Smooth muscle cell (in vitro differentiated cells): ENCODE data around the gene PRND. TPM values are rescaled to one million over a fixed set of nuclear protein-coding genes. Genes with fewer than 3 reads are reported as not detected.

Experiments used
- DNase-seq: peaks from one replicate; lab custom pipeline; 2025; ENCODE audit not compliant: unreplicated experiment; lab: John Stamatoyannopoulos, UW
- H2AFZ ChIP-seq: fragments of 200-600 bp; sonication (generic); 2 replicates; pipeline ENCODE4 v1.6.0; 2016; ENCODE audit warnings: antibody characterized with exemption, low read depth, mild to moderate bottlenecking
- H3F3A ChIP-seq: fragments of 200-600 bp; sonication (generic); 2 replicates; pipeline ENCODE4 v1.6.0; 2017; ENCODE audit warnings: antibody characterized with exemption, low read depth
- H3K27ac ChIP-seq: fragments of 200-600 bp; sonication (generic); 2 replicates; pipeline ENCODE4 v1.5.1; 2016; ENCODE audit warnings: low read depth, mild to moderate bottlenecking
- H3K27me3 ChIP-seq: fragments of 200-600 bp; sonication (generic); 2 replicates; pipeline ENCODE4 v1.6.1; 2016; ENCODE audit warnings: low read depth, mild to moderate bottlenecking
- H3K36me3 ChIP-seq: fragments of 200-600 bp; sonication (generic); 2 replicates; pipeline ENCODE4 v1.5.1; 2016; ENCODE audit warnings: low read depth
- H3K4me1 ChIP-seq: fragments of 200-600 bp; sonication (generic); 2 replicates; pipeline ENCODE4 v1.5.1; 2016; ENCODE audit warnings: low read depth
- H3K4me2 ChIP-seq: fragments of 200-600 bp; sonication (generic); 2 replicates; pipeline ENCODE4 v1.6.0; 2016; ENCODE audit warnings: mild to moderate bottlenecking
- H3K4me3 ChIP-seq: fragments of 200-600 bp; sonication (generic); 2 replicates; pipeline ENCODE4 v1.5.1; 2016; ENCODE audit warnings: mild to moderate bottlenecking
- H3K79me2 ChIP-seq: fragments of 200-600 bp; sonication (generic); 2 replicates; pipeline ENCODE4 v1.6.0; 2016; ENCODE audit warnings: low read depth, mild to moderate bottlenecking
- H3K9ac ChIP-seq: fragments of 200-600 bp; sonication (generic); 2 replicates; pipeline ENCODE4 v1.6.0; 2016; ENCODE audit warnings: low read depth
- H3K9me3 ChIP-seq: fragments of 200-600 bp; sonication (generic); replicated peaks from 2 replicates; pipeline ENCODE4 v1.5.1; 2016; ENCODE audit warnings: low read depth
- H4K20me1 ChIP-seq: fragments of 200-600 bp; sonication (generic); 2 replicates; pipeline ENCODE4 v1.6.0; 2016; ENCODE audit warnings: low read depth
- WGBS: methylation state at CpG from one replicate; pipeline ENCODE4 v1.1.7; 2016; ENCODE audit warnings: low lambda C conversion rate; 5-methylcytosine and 5-hydroxymethylcytosine counted together
- polyA plus RNA-seq: library from polyadenylated mRNA; unstranded; fragments of >200 nt; fragmentation: Nextera tagmentation; extraction: Ambion mirVana; gene quantifications from 2 replicates; pipeline ENCODE4 v1.2.1, GENCODE V29; 2016
- total RNA-seq: library from RNA; depleted of rRNA; stranded (reverse); fragments of >200 nt; gene quantifications from 2 replicates; pipeline ENCODE4 v1.2.3, GENCODE V29; 2014
- TF ChIP-seq, protein P1 (sequence below): fragments of 200-600 bp; sonication (generic); IDR thresholded peaks from 2 replicates; pipeline ENCODE4 v1.5.1; 2017; ENCODE audit warnings: borderline replicate concordance, mild to moderate bottlenecking, antibody characterized with exemption; ENCODE audit not compliant: insufficient read depth, poor library complexity, severe bottlenecking

PRND gene
- total and polyA plus RNA-seq, 2 experiments from 2014 or later: not detected

DNA sequence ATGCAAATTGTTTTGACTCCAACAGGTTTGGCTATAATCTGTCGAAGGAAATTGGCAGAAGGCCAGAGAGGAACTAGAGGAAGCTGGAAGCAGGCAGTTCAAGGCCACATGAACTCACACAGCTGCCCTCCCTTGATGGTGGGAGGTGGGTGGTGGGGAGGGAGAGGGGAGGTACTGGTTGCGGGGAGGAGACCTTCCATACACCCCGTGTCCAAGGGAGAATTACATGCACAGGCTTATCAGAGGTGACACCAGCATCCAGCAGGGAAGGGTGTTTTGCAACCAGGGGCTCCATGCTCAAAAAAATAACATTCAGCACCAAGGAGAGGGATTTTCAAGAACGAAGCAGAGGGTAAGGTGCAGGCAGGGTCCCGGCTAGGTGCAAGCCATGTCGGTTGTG is 9.1 kb downstream of the PRND start:
- TF ChIP-seq, protein P1, sequence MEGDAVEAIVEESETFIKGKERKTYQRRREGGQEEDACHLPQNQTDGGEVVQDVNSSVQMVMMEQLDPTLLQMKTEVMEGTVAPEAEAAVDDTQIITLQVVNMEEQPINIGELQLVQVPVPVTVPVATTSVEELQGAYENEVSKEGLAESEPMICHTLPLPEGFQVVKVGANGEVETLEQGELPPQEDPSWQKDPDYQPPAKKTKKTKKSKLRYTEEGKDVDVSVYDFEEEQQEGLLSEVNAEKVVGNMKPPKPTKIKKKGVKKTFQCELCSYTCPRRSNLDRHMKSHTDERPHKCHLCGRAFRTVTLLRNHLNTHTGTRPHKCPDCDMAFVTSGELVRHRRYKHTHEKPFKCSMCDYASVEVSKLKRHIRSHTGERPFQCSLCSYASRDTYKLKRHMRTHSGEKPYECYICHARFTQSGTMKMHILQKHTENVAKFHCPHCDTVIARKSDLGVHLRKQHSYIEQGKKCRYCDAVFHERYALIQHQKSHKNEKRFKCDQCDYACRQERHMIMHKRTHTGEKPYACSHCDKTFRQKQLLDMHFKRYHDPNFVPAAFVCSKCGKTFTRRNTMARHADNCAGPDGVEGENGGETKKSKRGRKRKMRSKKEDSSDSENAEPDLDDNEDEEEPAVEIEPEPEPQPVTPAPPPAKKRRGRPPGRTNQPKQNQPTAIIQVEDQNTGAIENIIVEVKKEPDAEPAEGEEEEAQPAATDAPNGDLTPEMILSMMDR: no peak
- WGBS: 45% methylated on average over 6 of the region's 6 CpGs
- no peak overlapping the region for H3K4me2 ChIP-seq
- no peaks in the 10 kb centered on the region for H4K20me1 ChIP-seq
- H3K9ac ChIP-seq: no peak overlapping the region
- no peak for DNase-seq
- H3K4me3 ChIP-seq: no peak overlapping the region
- no peak overlapping the region for H2AFZ ChIP-seq
- H3K27ac ChIP-seq: no peak overlapping the region
- no peaks in the 10 kb centered on the region for H3F3A ChIP-seq
- no peaks in the 10 kb centered on the region for H3K4me1 ChIP-seq
- H3K27me3 ChIP-seq: peaks cover 38% of the 10 kb centered on the region
- no peaks in the 10 kb centered on the region for H3K79me2 ChIP-seq
- no peaks in the 10 kb centered on the region for H3K9me3 ChIP-seq
- H3K36me3 ChIP-seq: no peaks in the 10 kb centered on the region

DNA sequence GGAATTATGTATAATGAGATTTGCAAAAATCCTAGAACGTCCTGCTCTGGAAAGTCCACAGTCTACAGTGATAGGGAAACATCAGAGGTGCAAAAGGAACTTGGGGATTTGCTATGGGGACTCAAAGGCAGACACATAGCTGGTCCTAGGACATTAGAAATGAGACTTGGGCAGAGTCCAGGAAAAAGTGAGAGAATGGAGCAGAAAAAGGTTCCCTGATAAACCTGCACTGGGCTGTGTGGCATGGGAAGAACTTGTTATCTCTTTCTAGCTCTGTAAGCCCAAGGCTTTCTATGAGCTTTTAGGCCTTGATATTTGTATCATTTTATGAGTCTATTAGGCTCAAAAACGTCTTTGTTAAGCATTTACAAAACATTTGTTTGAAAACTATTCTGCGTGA is 15.2 kb downstream of the PRND start:
- H2AFZ ChIP-seq: no peak overlapping the region
- H3K4me1 ChIP-seq: no peaks in the 10 kb centered on the region
- H3K27me3 ChIP-seq: peaks cover 26% of the 10 kb centered on the region
- no peaks in the 10 kb centered on the region for H3K79me2 ChIP-seq
- TF ChIP-seq, protein P1: no peak
- no peak overlapping the region for H3K4me2 ChIP-seq
- H4K20me1 ChIP-seq: no peaks in the 10 kb centered on the region
- WGBS: 75% methylated on average over 3 of the region's 3 CpGs
- no peaks in the 10 kb centered on the region for H3K9me3 ChIP-seq
- H3F3A ChIP-seq: no peaks in the 10 kb centered on the region
- DNase-seq: no peak
- H3K27ac ChIP-seq: no peak overlapping the region
- no peak overlapping the region for H3K4me3 ChIP-seq
- H3K9ac ChIP-seq: no peak overlapping the region
- H3K36me3 ChIP-seq: no peaks in the 10 kb centered on the region

DNA sequence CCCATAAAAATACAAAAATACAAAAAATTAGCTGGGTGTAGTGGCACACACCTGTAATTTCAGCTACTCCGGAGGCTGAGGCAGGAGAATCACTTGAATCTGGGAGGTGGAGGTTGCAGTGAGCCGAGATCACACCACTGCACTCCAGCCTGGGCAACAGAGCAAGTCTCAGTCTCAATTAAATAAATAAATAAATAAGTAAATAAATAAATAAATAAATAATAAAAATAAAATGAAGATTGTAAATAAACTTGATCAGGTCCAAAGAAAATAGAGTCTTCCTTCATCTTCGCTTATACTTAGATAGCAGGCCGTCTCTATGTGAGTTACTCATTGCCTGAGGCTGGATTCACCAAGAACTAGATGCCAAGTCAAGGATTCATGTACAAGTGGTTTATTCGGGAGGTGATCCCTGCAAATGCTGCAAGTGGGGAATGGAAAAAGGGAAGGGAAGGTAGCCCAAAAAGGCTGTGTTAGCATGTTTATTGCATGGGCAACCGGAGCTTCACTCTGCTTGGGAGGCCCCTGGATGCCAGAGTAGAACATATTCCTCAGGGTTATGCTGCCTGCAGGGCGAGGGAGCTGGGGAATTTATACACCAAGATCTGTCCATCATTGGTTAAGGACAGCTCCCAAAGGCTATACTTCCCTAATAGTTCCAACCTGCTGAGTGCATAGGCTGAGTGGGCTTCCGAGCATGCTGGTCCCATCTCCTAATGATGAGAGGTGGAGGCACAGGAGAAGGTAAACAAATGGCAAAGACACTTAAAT is 16.3 kb downstream of the PRND start:
- Histone ChIP-seq H4K20me1 (no peaks in the 10 kb centered on the region), H3K79me2 (no peaks in the 10 kb centered on the region), H3K36me3 (no peaks in the 10 kb centered on the region), H2AFZ (no peak overlapping the region), H3K27ac (no peak overlapping the region), H3K9ac (no peak overlapping the region), H3K9me3 (no peaks in the 10 kb centered on the region), H3K4me2 (no peak overlapping the region), H3K4me1 (no peaks in the 10 kb centered on the region), H3K27me3 (peaks cover 24% of the 10 kb centered on the region), H3K4me3 (no peak overlapping the region), H3F3A (no peaks in the 10 kb centered on the region)
- WGBS: 94% methylated on average over 8 of the region's 8 CpGs
- no peak for DNase-seq
- TF ChIP-seq, protein P1: no peak
